ENCODE measurements around the gene TBC1D28.
"Not testable (repeated sequence)": the region's sequence is repeated elsewhere in the genome, so short reads cannot be mapped to it uniquely, and the experiment has no call there.

The TBC1D28 gene

GRCh38 chr17:18613016-18613415, 31.2 kb downstream of the TBC1D28 start:
- not testable (repeated sequence) for DNase-seq (ENCODE audit: low spot score)

GRCh38 chr17:18593138-18593537, 51.1 kb downstream of the TBC1D28 start:
- not testable (repeated sequence) for DNase-seq (ENCODE audit: low spot score)
